RWPE1 (cell line): Measurements from ENCODE around the gene C17orf78.

Experiments used
- CTCF ChIA-PET: fragments of 350-600 bp; sonication (Branson Sonifier 250); formaldehyde crosslinking; extraction: SDS; loops from one replicate; lab custom pipeline; 2021; lab: Yijun Ruan, JAX
- POLR2A ChIA-PET: fragments of 400-600 bp; formaldehyde crosslinking; extraction: SDS; loops from one replicate; lab custom pipeline; 2020; ENCODE audit warnings: antibody characterized with exemption; ENCODE audit not compliant: low non-redundant PET; lab: Yijun Ruan, JAX
- DNase-seq: peaks from one replicate; pipeline ENCODE4 v3.0.0; 2012; ENCODE audit warnings: low spot score
- H3K27ac ChIP-seq: fragments of 450-650 bp; 2 replicates; pipeline ENCODE4 v1.5.1; 2017
- CTCF ChIP-seq: fragments of 450-650 bp; conservative IDR thresholded peaks from 2 replicates; pipeline ENCODE4 v1.5.1; 2017; ENCODE audit warnings: low read depth, mild to moderate bottlenecking

C17orf78 gene

DNA sequence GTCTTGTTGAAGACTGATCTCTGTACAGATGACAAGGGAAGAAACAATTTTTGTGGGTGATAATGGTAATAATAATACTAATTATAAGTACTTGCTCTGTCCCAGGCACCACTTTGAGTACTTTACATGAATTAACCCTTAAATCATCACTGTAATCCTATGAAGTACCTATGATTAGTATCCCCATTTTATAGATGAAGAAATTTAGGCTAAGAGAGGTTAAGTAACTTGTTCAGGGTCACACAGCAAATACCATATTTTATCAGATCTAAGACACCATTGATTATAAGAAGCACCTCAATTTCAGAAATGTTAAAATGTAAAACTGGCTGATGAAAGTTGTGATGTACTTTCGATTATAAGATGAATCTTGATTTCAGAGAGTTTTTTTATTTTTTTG lies 49.5 kb downstream of the C17orf78 start:
- DNase-seq: no peak
- CTCF ChIA-PET: no interaction called here
- TF ChIP-seq CTCF: no peak
- H3K27ac ChIP-seq: no peak overlapping the region
- POLR2A ChIA-PET: no interaction called here

DNA sequence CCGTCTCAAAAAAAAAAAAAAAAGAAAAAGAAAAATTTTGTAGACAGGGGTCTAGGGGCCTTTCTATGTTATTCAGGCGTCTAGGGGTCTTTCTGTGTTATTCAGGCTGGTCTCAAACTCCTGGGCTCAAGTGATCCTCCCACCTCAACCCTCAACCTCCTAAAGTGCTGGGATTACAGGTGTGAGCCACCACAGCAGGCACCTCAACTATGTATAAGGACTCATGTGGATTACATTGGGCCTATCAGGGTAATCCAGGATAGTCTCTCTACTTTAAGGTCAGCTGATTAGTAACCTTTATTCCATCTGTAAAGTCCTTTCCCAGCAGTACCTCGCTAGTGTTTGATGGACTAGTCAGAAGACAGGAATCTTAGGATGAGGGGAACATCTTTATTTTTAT lies 53.3 kb downstream of the C17orf78 start:
- peak overlapping the region; percentile 81 for H3K27ac ChIP-seq
- no peak for TF ChIP-seq CTCF
- POLR2A ChIA-PET: no interaction called here
- no peak for DNase-seq
- CTCF ChIA-PET: interaction anchor here (0.7 to 1.0 kb wide), 2 partner anchors 13 to 42 kb away, joined by 3 to 4 read pairs; no protein-coding TSS in a partner anchor

DNA sequence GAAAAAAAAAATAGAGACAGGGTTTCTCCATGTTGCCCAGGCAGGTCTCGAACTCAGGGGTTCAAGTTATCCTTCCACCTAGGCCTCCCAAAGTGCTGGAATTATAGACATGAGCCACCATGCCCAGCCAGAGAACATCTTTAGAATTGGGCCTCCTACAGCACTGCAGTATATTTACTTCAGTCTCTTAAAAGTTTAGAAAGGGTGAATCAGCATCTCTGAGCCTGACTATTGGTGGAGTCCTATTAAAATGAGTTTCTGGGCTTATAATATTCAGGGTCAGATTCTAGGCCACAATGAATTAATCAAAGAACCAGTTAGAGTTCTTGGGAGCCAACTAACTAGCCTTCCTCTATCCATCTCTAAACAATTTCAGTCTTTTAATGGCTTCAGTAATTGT lies 53.7 kb downstream of the C17orf78 start:
- CTCF ChIA-PET: no interaction called here
- TF ChIP-seq CTCF: no peak
- peak overlapping the region; percentile 81 for H3K27ac ChIP-seq
- POLR2A ChIA-PET: no interaction called here
- DNase-seq: no peak

DNA sequence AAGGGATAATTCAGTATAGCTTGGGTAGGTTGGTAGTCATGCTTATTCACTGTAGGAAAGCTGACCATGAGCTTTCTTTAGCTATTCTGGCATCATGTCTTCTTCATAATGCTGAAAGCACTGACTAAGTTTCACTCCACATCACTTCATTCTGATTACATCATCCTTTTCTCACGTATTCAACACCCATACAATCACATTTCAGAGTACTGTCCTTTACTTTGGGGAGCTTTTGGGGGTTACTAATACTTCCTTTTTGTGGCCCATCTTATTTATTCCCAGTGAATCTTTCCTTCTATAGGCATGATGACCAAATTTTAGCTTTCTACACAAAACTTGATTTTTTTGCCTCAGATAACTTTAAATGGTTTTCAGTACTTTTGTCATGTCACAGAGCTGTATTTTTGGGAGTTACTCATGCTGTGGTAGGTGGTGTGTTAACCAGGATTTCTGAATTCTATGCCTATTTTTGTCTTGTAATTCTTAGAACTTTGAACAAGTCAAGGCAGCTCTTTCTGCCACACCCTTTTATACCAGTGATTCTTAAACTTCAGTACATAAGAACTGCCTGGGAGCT lies 54.4 kb downstream of the C17orf78 start:
- DNase-seq: peak; percentile 48
- ChIA-PET CTCF (interaction anchor here (0.9 kb wide), 1 partner anchor 827 kb away, joined by 3 read pairs; no protein-coding TSS in a partner anchor), POLR2A (no interaction called here)
- TF ChIP-seq CTCF: no peak
- no peak overlapping the region for H3K27ac ChIP-seq

DNA sequence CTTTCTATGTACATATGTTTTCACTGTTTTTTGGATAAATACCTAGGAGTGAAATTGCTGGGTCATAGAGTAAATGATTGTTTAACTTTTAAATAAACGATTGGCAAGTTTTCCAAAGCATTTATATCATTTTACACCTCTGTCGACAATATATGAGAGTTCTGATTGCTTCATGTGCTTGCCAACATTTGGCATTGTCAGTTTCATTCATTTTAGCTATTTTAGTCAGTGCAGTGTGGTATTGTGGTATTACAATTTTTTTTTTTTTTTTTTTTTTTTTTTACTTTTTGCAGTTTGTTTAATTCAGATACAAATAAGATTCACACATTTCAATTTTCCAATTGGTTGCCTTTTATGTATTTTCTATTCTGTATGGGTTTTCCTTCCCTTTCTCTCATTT lies 56.9 kb downstream of the C17orf78 start:
- no peak overlapping the region for H3K27ac ChIP-seq
- CTCF ChIA-PET: no interaction called here
- POLR2A ChIA-PET: no interaction called here
- DNase-seq: no peak
- TF ChIP-seq CTCF: no peak

GRCh38 chr17:37438141-37438540 lies 62.4 kb downstream of the C17orf78 start:
- POLR2A ChIA-PET: no interaction called here
- no peak for DNase-seq
- CTCF ChIA-PET: interaction anchor here (0.7 kb wide), 2 partner anchors 42 to 131 kb away, joined by 3 to 4 read pairs; no protein-coding TSS in a partner anchor
- H3K27ac ChIP-seq: no peak overlapping the region
- TF ChIP-seq CTCF: 0 out of 2 replicates have a peak, but pooled peaks have one; percentile 17
